ENCODE data around the gene SCUBE1.

SCUBE1 gene

DNA sequence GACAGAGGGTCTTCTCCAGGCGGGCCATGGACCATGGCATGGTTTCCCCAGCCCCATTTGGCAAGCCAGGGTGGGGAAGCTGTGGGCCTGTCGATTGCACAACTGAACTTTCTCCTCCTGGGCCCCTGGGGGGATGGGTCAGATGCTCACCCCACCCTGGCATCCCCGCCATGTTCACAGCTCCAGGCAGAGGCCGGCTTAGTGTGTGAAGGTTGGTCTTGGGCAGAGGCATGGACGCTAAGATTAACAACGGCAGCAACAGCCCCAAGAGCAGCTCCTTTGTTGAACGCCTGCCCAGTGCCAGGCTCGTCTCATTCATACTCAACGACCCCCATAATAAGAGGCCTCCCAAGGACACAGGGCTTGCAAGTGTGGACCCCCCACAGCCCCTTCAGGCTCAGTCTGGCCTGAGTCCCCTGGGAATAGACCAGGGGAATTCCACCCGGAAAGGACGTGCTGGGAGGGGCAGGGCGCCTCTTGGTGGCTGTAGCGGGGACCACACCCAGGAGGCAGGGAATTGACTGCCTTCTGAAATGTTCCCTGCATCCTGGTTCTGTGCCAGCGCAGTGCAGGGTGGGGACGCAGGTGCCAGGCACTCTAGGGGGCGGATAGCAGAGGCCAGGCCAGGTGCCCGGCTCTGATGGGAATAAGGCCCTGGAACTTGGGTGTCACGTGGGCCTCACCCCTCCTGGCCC lies 183.5 kb downstream of the SCUBE1 start:
- no peak; the same call in 2 of the 3 replicates for ATAC-seq
- TF ChIP-seq, protein P1, sequence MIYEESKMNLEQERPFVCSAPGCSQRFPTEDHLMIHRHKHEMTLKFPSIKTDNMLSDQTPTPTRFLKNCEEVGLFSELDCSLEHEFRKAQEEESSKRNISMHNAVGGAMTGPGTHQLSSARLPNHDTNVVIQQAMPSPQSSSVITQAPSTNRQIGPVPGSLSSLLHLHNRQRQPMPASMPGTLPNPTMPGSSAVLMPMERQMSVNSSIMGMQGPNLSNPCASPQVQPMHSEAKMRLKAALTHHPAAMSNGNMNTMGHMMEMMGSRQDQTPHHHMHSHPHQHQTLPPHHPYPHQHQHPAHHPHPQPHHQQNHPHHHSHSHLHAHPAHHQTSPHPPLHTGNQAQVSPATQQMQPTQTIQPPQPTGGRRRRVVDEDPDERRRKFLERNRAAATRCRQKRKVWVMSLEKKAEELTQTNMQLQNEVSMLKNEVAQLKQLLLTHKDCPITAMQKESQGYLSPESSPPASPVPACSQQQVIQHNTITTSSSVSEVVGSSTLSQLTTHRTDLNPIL (CRISPR knock-in tag; IDR thresholded peaks at IDR 0.05; ENCODE audit: low read depth) = no peak
- TF ChIP-seq ZNF8 (CRISPR knock-in tag; IDR thresholded peaks at IDR 0.05) (no peak), GLIS3 (CRISPR knock-in tag; IDR thresholded peaks at IDR 0.05) (no peak), ZC3H10 (CRISPR knock-in tag; IDR thresholded peaks at IDR 0.05) (no peak), SNAI2 (CRISPR knock-in tag; IDR thresholded peaks at IDR 0.05) (no peak), CSDC2 (CRISPR knock-in tag; IDR thresholded peaks at IDR 0.05) (no peak), ZFP3 (CRISPR knock-in tag; IDR thresholded peaks at IDR 0.05) (no peak), ZNF565 (CRISPR knock-in tag; conservative IDR thresholded peaks at IDR 0.05; ENCODE audit: low read depth) (no peak), OSR1 (CRISPR knock-in tag; IDR thresholded peaks at IDR 0.05) (no peak)
- TF ChIP-seq, protein P2, sequence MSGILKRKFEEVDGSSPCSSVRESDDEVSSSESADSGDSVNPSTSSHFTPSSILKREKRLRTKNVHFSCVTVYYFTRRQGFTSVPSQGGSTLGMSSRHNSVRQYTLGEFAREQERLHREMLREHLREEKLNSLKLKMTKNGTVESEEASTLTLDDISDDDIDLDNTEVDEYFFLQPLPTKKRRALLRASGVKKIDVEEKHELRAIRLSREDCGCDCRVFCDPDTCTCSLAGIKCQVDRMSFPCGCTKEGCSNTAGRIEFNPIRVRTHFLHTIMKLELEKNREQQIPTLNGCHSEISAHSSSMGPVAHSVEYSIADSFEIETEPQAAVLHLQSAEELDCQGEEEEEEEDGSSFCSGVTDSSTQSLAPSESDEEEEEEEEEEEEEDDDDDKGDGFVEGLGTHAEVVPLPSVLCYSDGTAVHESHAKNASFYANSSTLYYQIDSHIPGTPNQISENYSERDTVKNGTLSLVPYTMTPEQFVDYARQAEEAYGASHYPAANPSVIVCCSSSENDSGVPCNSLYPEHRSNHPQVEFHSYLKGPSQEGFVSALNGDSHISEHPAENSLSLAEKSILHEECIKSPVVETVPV (CRISPR knock-in tag; IDR thresholded peaks at IDR 0.05) = no peak

DNA sequence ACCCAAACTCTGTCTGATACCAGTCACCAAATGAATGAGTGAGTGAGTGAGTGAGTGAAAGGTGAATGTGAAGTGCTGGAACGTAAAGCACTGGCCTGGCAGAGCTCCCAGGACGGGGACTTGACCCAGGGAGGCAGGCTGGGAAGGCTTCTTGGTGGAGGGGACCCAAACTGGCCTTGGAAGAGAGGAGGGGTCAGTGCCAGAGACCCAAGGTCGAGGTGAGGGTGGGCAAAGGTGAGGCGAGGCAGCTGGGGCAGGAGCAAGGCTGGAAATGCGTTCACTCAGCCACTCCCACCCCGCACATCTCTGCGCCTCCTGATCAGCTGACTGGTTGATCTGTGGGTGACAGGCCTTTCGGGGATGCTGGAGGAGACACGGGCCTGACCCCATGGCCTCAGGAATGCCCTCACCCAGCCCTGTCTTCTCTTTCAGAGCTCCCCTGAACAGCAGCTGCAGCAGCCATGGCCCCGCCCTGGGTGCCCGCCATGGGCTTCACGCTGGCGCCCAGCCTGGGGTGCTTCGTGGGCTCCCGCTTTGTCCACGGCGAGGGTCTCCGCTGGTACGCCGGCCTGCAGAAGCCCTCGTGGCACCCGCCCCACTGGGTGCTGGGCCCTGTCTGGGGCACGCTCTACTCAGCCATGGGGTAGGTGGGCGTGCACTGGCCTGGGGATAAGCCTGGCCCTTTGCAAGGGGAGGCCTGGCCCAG lies 184.2 kb downstream of the SCUBE1 start:
- TF ChIP-seq, protein P2 (CRISPR knock-in tag; IDR thresholded peaks at IDR 0.05) = no peak
- TF ChIP-seq, protein P1 (CRISPR knock-in tag; IDR thresholded peaks at IDR 0.05; ENCODE audit: low read depth) = no peak
- TF ChIP-seq ZFP30 (CRISPR knock-in tag; IDR thresholded peaks at IDR 0.05) (no peak), ZNF8 (CRISPR knock-in tag; IDR thresholded peaks at IDR 0.05) (no peak), TOX (CRISPR knock-in tag; IDR thresholded peaks at IDR 0.05; ENCODE audit: borderline replicate concordance) (no peak), ESRRG (CRISPR knock-in tag; IDR thresholded peaks at IDR 0.05) (no peak)
- ATAC-seq = no peak

GRCh38 chr22:43157874-43158546 lies 185.2 kb downstream of the SCUBE1 start:
- no peak for ATAC-seq
- TF ChIP-seq ZNF70 (CRISPR knock-in tag; IDR thresholded peaks at IDR 0.05) = no peak
- no peak for TF ChIP-seq RARB (CRISPR knock-in tag; IDR thresholded peaks at IDR 0.05)
- no peak for TF ChIP-seq GLIS3 (CRISPR knock-in tag; IDR thresholded peaks at IDR 0.05)
- no peak for TF ChIP-seq BACH2 (CRISPR knock-in tag; IDR thresholded peaks at IDR 0.05; ENCODE audit: borderline replicate concordance)
- TF ChIP-seq, protein P2 (CRISPR knock-in tag; IDR thresholded peaks at IDR 0.05) = no peak
- no peak for TF ChIP-seq CSDC2 (CRISPR knock-in tag; IDR thresholded peaks at IDR 0.05)
- TF ChIP-seq ZFP30 (CRISPR knock-in tag; IDR thresholded peaks at IDR 0.05) = no peak
- TF ChIP-seq, protein P1 (CRISPR knock-in tag; IDR thresholded peaks at IDR 0.05; ENCODE audit: low read depth) = no peak

GRCh38 chr22:43156413-43156812 lies 186.8 kb downstream of the SCUBE1 start:
- ATAC-seq = no peak
- TF ChIP-seq TOX (CRISPR knock-in tag; IDR thresholded peaks at IDR 0.05; ENCODE audit: borderline replicate concordance) (no peak), RARB (CRISPR knock-in tag; IDR thresholded peaks at IDR 0.05) (no peak), ZFP3 (CRISPR knock-in tag; IDR thresholded peaks at IDR 0.05) (no peak), PPARA (CRISPR knock-in tag; IDR thresholded peaks at IDR 0.05; ENCODE audit: borderline replicate concordance) (no peak), BACH2 (CRISPR knock-in tag; IDR thresholded peaks at IDR 0.05; ENCODE audit: borderline replicate concordance) (no peak), GLIS3 (CRISPR knock-in tag; IDR thresholded peaks at IDR 0.05) (no peak), ARNTL (CRISPR knock-in tag; IDR thresholded peaks at IDR 0.05; ENCODE audit: borderline replicate concordance, low read depth) (no peak), OSR1 (CRISPR knock-in tag; IDR thresholded peaks at IDR 0.05) (no peak), ZNF565 (CRISPR knock-in tag; conservative IDR thresholded peaks at IDR 0.05; ENCODE audit: low read depth) (no peak), SNAI2 (CRISPR knock-in tag; IDR thresholded peaks at IDR 0.05) (no peak), ZNF8 (CRISPR knock-in tag; IDR thresholded peaks at IDR 0.05) (no peak), CSDC2 (CRISPR knock-in tag; IDR thresholded peaks at IDR 0.05) (no peak), ZNF70 (CRISPR knock-in tag; IDR thresholded peaks at IDR 0.05) (no peak), ESRRG (CRISPR knock-in tag; IDR thresholded peaks at IDR 0.05) (no peak)
- TF ChIP-seq, protein P3, sequence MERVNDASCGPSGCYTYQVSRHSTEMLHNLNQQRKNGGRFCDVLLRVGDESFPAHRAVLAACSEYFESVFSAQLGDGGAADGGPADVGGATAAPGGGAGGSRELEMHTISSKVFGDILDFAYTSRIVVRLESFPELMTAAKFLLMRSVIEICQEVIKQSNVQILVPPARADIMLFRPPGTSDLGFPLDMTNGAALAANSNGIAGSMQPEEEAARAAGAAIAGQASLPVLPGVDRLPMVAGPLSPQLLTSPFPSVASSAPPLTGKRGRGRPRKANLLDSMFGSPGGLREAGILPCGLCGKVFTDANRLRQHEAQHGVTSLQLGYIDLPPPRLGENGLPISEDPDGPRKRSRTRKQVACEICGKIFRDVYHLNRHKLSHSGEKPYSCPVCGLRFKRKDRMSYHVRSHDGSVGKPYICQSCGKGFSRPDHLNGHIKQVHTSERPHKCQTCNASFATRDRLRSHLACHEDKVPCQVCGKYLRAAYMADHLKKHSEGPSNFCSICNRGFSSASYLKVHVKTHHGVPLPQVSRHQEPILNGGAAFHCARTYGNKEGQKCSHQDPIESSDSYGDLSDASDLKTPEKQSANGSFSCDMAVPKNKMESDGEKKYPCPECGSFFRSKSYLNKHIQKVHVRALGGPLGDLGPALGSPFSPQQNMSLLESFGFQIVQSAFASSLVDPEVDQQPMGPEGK (CRISPR knock-in tag; IDR thresholded peaks at IDR 0.05; ENCODE audit: borderline replicate concordance) = no peak
- TF ChIP-seq, protein P1 (CRISPR knock-in tag; IDR thresholded peaks at IDR 0.05; ENCODE audit: low read depth) = no peak

Measured in SK-N-SH treated with all-trans-retinoic acid at 6 μM for 48 hours (cell line).